ENCODE results near the gene TMA7.

DNA sequence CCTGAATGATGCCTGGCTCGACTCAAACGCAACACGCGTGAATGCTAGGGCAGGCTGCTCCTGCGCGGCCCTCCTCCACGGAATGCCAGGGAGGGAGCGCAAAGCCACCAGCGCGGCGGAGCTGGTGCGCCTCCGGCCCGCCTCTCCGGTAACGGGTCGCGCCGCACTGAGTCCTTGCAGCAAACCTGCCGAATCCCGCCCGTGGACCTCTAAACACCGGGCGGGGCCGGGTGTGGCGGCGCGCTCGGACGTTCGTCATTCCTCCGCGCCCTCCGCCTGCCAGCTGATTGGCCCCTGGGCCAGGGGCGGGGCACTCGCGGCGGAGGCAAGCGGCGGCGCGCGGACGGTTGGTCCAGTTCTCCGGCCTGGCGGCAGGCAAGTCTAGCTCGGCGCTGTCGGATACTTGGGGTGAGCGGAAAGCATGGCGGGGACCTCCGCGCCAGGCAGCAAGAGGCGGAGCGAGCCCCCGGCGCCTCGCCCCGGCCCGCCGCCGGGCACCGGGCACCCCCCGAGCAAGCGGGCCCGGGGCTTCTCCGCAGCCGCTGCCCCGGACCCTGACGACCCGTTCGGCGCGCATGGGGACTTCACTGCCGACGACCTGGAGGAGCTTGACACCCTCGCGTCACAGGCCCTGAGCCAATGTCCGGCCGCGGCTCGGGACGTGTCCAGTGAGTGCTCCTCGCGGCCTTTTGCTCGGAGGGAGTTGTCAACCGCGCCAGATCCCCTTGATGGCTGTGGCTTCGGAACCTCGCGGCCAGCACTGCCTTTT is 6.6 kb downstream of the TMA7 start, which contains the start of gene ATRIP:
- TF ChIP-seq, protein P1, sequence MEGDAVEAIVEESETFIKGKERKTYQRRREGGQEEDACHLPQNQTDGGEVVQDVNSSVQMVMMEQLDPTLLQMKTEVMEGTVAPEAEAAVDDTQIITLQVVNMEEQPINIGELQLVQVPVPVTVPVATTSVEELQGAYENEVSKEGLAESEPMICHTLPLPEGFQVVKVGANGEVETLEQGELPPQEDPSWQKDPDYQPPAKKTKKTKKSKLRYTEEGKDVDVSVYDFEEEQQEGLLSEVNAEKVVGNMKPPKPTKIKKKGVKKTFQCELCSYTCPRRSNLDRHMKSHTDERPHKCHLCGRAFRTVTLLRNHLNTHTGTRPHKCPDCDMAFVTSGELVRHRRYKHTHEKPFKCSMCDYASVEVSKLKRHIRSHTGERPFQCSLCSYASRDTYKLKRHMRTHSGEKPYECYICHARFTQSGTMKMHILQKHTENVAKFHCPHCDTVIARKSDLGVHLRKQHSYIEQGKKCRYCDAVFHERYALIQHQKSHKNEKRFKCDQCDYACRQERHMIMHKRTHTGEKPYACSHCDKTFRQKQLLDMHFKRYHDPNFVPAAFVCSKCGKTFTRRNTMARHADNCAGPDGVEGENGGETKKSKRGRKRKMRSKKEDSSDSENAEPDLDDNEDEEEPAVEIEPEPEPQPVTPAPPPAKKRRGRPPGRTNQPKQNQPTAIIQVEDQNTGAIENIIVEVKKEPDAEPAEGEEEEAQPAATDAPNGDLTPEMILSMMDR (IDR thresholded peaks at IDR 0.05): peak in 4 of 6 experiments; percentile 22 to 37 (median 28)
- peak; percentile 87 to 96 for TF ChIP-seq POLR2AphosphoS5 (IDR thresholded peaks at IDR 0.05)
